ENCODE data around the gene ADGB.

GRCh38 chr6:146787876-146788508 lies 189.2 kb downstream of the ADGB start:
- TF ChIP-seq CTCF (IDR thresholded peaks at IDR 0.05) (no peak), POLR2A (IDR thresholded peaks at IDR 0.05) (no peak)

Data from thyroid gland (tissue), 4 donors.